ENCODE measurements around the gene HNRNPH1. TPM values are rescaled to one million over a fixed set of nuclear protein-coding genes. Genes with fewer than 3 reads are reported as not detected.
"Not testable (repeated sequence)": the region's sequence is repeated elsewhere in the genome, so short reads cannot be mapped to it uniquely, and the experiment has no call there.

The HNRNPH1 gene
- polyA plus RNA-seq = 1,181 TPM
- long read RNA-seq, donor 1, full-length matches to known transcripts = 28 of 49 reads
- long read RNA-seq, donor 1, partial matches to known transcripts = 21 of 49 reads
- long read RNA-seq, donor 1, other reads (novel, unspliced or antisense) = 0 of 49 reads
- long read RNA-seq, donor 2, full-length matches to known transcripts = 42 of 127 reads
- long read RNA-seq, donor 2, partial matches to known transcripts = 85 of 127 reads
- long read RNA-seq, donor 2, other reads (novel, unspliced or antisense) = 0 of 127 reads
- long read RNA-seq, donor 3, full-length matches to known transcripts = 40 of 123 reads
- long read RNA-seq, donor 3, partial matches to known transcripts = 83 of 123 reads
- long read RNA-seq, donor 3, other reads (novel, unspliced or antisense) = 0 of 123 reads
- long read RNA-seq, donor 4, full-length matches to known transcripts = 5 of 12 reads
- long read RNA-seq, donor 4, partial matches to known transcripts = 7 of 12 reads
- long read RNA-seq, donor 4, other reads (novel, unspliced or antisense) = 0 of 12 reads
- long read RNA-seq, donor 5, full-length matches to known transcripts = 23 of 56 reads
- long read RNA-seq, donor 5, partial matches to known transcripts = 33 of 56 reads
- long read RNA-seq, donor 5, other reads (novel, unspliced or antisense) = 0 of 56 reads
- long read RNA-seq, donor 6, full-length matches to known transcripts = 28 of 71 reads
- long read RNA-seq, donor 6, partial matches to known transcripts = 43 of 71 reads
- long read RNA-seq, donor 6, other reads (novel, unspliced or antisense) = 0 of 71 reads
- long read RNA-seq, donor 7, full-length matches to known transcripts = 28 of 57 reads
- long read RNA-seq, donor 7, partial matches to known transcripts = 29 of 57 reads
- long read RNA-seq, donor 7, other reads (novel, unspliced or antisense) = 0 of 57 reads
- long read RNA-seq, donor 8, full-length matches to known transcripts = 60 of 148 reads
- long read RNA-seq, donor 8, partial matches to known transcripts = 88 of 148 reads
- long read RNA-seq, donor 8, other reads (novel, unspliced or antisense) = 0 of 148 reads
- long read RNA-seq, donor 9, full-length matches to known transcripts = 36 of 86 reads
- long read RNA-seq, donor 9, partial matches to known transcripts = 50 of 86 reads
- long read RNA-seq, donor 9, other reads (novel, unspliced or antisense) = 0 of 86 reads
- long read RNA-seq, donor 10, full-length matches to known transcripts = 28 of 77 reads
- long read RNA-seq, donor 10, partial matches to known transcripts = 49 of 77 reads
- long read RNA-seq, donor 10, other reads (novel, unspliced or antisense) = 0 of 77 reads
- long read RNA-seq, donor 11, full-length matches to known transcripts = 18 of 46 reads
- long read RNA-seq, donor 11, partial matches to known transcripts = 28 of 46 reads
- long read RNA-seq, donor 11, other reads (novel, unspliced or antisense) = 0 of 46 reads

- no CpG with 5 or more reads among the region's 92 CpGs for WGBS (ENCODE audit: insufficient coverage, low lambda C conversion rate)
- H3K36me3 ChIP-seq (ENCODE audit: control insufficient read depth, insufficient read depth, low read length) = peaks cover 31% of the 10 kb centered on the region
- no peaks in the 10 kb centered on the region for H3K9me3 ChIP-seq (ENCODE audit: control insufficient read depth, low read depth, low read length)
- peak within 1 kb of the TSS; percentile 100 for H3K4me3 ChIP-seq (ENCODE audit: low read length)
- no peaks in the 10 kb centered on the region for H3K27me3 ChIP-seq (ENCODE audit: control insufficient read depth, insufficient read depth, low read length)
- peak; percentile 99 for DNase-seq
- peak within 1 kb of the TSS; percentile 100 for H3K27ac ChIP-seq (ENCODE audit: low read length)
- H3K4me1 ChIP-seq (ENCODE audit: control insufficient read depth, insufficient read depth, low read length) = peaks cover 14% of the 10 kb centered on the region
These were observed at the start of gene HNRNPH1 for GRCh38 chr5:179623003-179623905. Gene HNRNPH1, minus strand, starts transcription at chr5:179623671. Its CDS starts 538 bp downstream, at chr5:179623133.

- Histone ChIP-seq H3K4me1 (ENCODE audit: control insufficient read depth, insufficient read depth, low read length) (no peaks in the 10 kb centered on the region), H3K27me3 (ENCODE audit: control insufficient read depth, insufficient read depth, low read length) (no peaks in the 10 kb centered on the region), H3K36me3 (ENCODE audit: control insufficient read depth, insufficient read depth, low read length) (peaks cover 14% of the 10 kb centered on the region), H3K27ac (ENCODE audit: low read length) (no peak overlapping the region), H3K9me3 (ENCODE audit: control insufficient read depth, low read depth, low read length) (no peaks in the 10 kb centered on the region), H3K4me3 (ENCODE audit: low read length) (no peak overlapping the region)
- no CpG with 5 or more reads among the region's 7 CpGs for WGBS (ENCODE audit: insufficient coverage, low lambda C conversion rate)
- DNase-seq = peak; percentile 30 to 32
These were observed 44.9 kb upstream of the HNRNPH1 start for GRCh38 chr5:179668391-179668790.

- H3K36me3 ChIP-seq (ENCODE audit: control insufficient read depth, insufficient read depth, low read length) = peaks cover 14% of the 10 kb centered on the region
- H3K9me3 ChIP-seq (ENCODE audit: control insufficient read depth, low read depth, low read length); H3K4me1 ChIP-seq (ENCODE audit: control insufficient read depth, insufficient read depth, low read length); DNase-seq; H3K4me3 ChIP-seq (ENCODE audit: low read length); H3K27ac ChIP-seq (ENCODE audit: low read length); H3K27me3 ChIP-seq (ENCODE audit: control insufficient read depth, insufficient read depth, low read length): not testable (repeated sequence)
- no CpG with 5 or more reads among the region's 6 CpGs for WGBS (ENCODE audit: insufficient coverage, low lambda C conversion rate)
These were observed 38.2 kb upstream of the HNRNPH1 start for GRCh38 chr5:179661647-179662046.

- not testable (repeated sequence) for H3K27ac ChIP-seq (ENCODE audit: low read length); H3K36me3 ChIP-seq (ENCODE audit: control insufficient read depth, insufficient read depth, low read length); H3K27me3 ChIP-seq (ENCODE audit: control insufficient read depth, insufficient read depth, low read length); H3K9me3 ChIP-seq (ENCODE audit: control insufficient read depth, low read depth, low read length); H3K4me1 ChIP-seq (ENCODE audit: control insufficient read depth, insufficient read depth, low read length)
- DNase-seq = peak in 1 of 2 donors; percentile 53
- H3K4me3 ChIP-seq (ENCODE audit: low read length) = peak overlapping the region; percentile 59
- WGBS (ENCODE audit: insufficient coverage, low lambda C conversion rate) = 0% methylated on average over 1 of the region's 29 CpGs
These were observed 34.8 kb upstream of the HNRNPH1 start for GRCh38 chr5:179658179-179658856.

GRCh38 chr5:179657302-179658178 lies 34.1 kb upstream of the HNRNPH1 start:
- not testable (repeated sequence) for H3K4me3 ChIP-seq (ENCODE audit: low read length); H3K9me3 ChIP-seq (ENCODE audit: control insufficient read depth, low read depth, low read length); H3K4me1 ChIP-seq (ENCODE audit: control insufficient read depth, insufficient read depth, low read length); H3K36me3 ChIP-seq (ENCODE audit: control insufficient read depth, insufficient read depth, low read length); H3K27ac ChIP-seq (ENCODE audit: low read length); H3K27me3 ChIP-seq (ENCODE audit: control insufficient read depth, insufficient read depth, low read length); DNase-seq
- no CpG with 5 or more reads among the region's 50 CpGs for whole genome bisulfite sequencing (ENCODE audit: insufficient coverage, low lambda C conversion rate)

GRCh38 chr5:179653135-179653534 lies 29.7 kb upstream of the HNRNPH1 start:
- H3K4me3 ChIP-seq (ENCODE audit: low read length); H3K9me3 ChIP-seq (ENCODE audit: control insufficient read depth, low read depth, low read length); H3K36me3 ChIP-seq (ENCODE audit: control insufficient read depth, insufficient read depth, low read length); H3K27me3 ChIP-seq (ENCODE audit: control insufficient read depth, insufficient read depth, low read length); H3K27ac ChIP-seq (ENCODE audit: low read length); H3K4me1 ChIP-seq (ENCODE audit: control insufficient read depth, insufficient read depth, low read length); DNase-seq: not testable (repeated sequence)
- WGBS (ENCODE audit: insufficient coverage, low lambda C conversion rate) = no CpG with 5 or more reads among the region's 2 CpGs

- H3K4me1 ChIP-seq (ENCODE audit: control insufficient read depth, insufficient read depth, low read length); DNase-seq; H3K36me3 ChIP-seq (ENCODE audit: control insufficient read depth, insufficient read depth, low read length); H3K4me3 ChIP-seq (ENCODE audit: low read length); H3K27ac ChIP-seq (ENCODE audit: low read length); H3K9me3 ChIP-seq (ENCODE audit: control insufficient read depth, low read depth, low read length); H3K27me3 ChIP-seq (ENCODE audit: control insufficient read depth, insufficient read depth, low read length): not testable (repeated sequence)
- no CpG with 5 or more reads among the region's 26 CpGs for WGBS (ENCODE audit: insufficient coverage, low lambda C conversion rate)
These were observed 26.8 kb upstream of the HNRNPH1 start for GRCh38 chr5:179650245-179650644.

- H3K4me3 ChIP-seq (ENCODE audit: low read length); H3K27ac ChIP-seq (ENCODE audit: low read length); H3K27me3 ChIP-seq (ENCODE audit: control insufficient read depth, insufficient read depth, low read length); DNase-seq; H3K9me3 ChIP-seq (ENCODE audit: control insufficient read depth, low read depth, low read length); H3K4me1 ChIP-seq (ENCODE audit: control insufficient read depth, insufficient read depth, low read length); H3K36me3 ChIP-seq (ENCODE audit: control insufficient read depth, insufficient read depth, low read length): not testable (repeated sequence)
- whole genome bisulfite sequencing (ENCODE audit: insufficient coverage, low lambda C conversion rate) = no CpG with 5 or more reads among the region's 10 CpGs
These were observed 25.8 kb upstream of the HNRNPH1 start for GRCh38 chr5:179649166-179649703.
